Muscle of arm (tissue), 12 donors: ENCODE results near the gene DGKQ. TPM values are rescaled to one million over a fixed set of nuclear protein-coding genes. Genes with fewer than 3 reads are reported as not detected.
"Not testable (repeated sequence)": the region's sequence is repeated elsewhere in the genome, so short reads cannot be mapped to it uniquely, and the experiment has no call there.

Experiments used
- DNase-seq: peaks from one replicate; pipeline ENCODE4 v3.0.0-alpha.2; 2013
- polyA plus RNA-seq, 12 donors: library from polyadenylated mRNA; unstranded; fragments of 120-200 nt; gene quantifications; one replicate each; pipeline ENCODE4 v1.2.1, GENCODE V29; 2013; ENCODE audit not compliant: insufficient read length in 12 of 12

Gene DGKQ
- polyA plus RNA-seq, 12 donors, result 3.2 to 19.4 (median 4.5) TPM; not detected in 1

GRCh38 chr4:982291-982690 lies 8.9 kb upstream of the DGKQ start:
- no peak for DNase-seq

- DNase-seq, result no peak
Observed at GRCh38 chr4:978957-979701, 5.8 kb upstream of the DGKQ start.

GRCh38 chr4:976016-976415 lies 2.6 kb upstream of the DGKQ start:
- DNase-seq, result not testable (repeated sequence)

GRCh38 chr4:974668-975067 lies 1.3 kb upstream of the DGKQ start:
- DNase-seq, result no peak

GRCh38 chr4:972651-973424 lies 531 bp downstream of the DGKQ start:
- DNase-seq, result no peak

GRCh38 chr4:971666-972500 lies 1.5 kb downstream of the DGKQ start:
- no peak for DNase-seq

- DNase-seq, result no peak
Observed at GRCh38 chr4:970854-971520, 2.4 kb downstream of the DGKQ start.

- no peak for DNase-seq
Observed at GRCh38 chr4:970046-970745, 3.2 kb downstream of the DGKQ start.

GRCh38 chr4:968621-969394 lies 4.6 kb downstream of the DGKQ start:
- no peak for DNase-seq

- DNase-seq, result no peak
Observed at GRCh38 chr4:968221-968620, 5.1 kb downstream of the DGKQ start.

- DNase-seq, result no peak
Observed at GRCh38 chr4:967113-968104, 6.0 kb downstream of the DGKQ start.

GRCh38 chr4:966266-967112 lies 6.9 kb downstream of the DGKQ start:
- DNase-seq, result no peak

- no peak for DNase-seq
Observed at GRCh38 chr4:965766-966134, 7.6 kb downstream of the DGKQ start.

- no peak for DNase-seq
Observed at GRCh38 chr4:965048-965765, 8.2 kb downstream of the DGKQ start.

- no peak for DNase-seq
Observed at GRCh38 chr4:964346-965025, 8.9 kb downstream of the DGKQ start.

GRCh38 chr4:963276-964225 lies 9.8 kb downstream of the DGKQ start:
- DNase-seq, result no peak
